Ishikawa (cell line): ENCODE data around the gene AATK.

ENCODE experiments used
- CEBPB ChIP-seq: IDR thresholded peaks from 2 replicates; pipeline ENCODE4 v1.6.1; 2012
- CREB1 ChIP-seq: IDR thresholded peaks from 2 replicates; pipeline ENCODE4 v1.6.1; 2012; ENCODE audit warnings: low read depth
- EGR1 ChIP-seq: IDR thresholded peaks from 2 replicates; pipeline ENCODE4 v1.6.1; 2012
- EP300 ChIP-seq: IDR thresholded peaks from 2 replicates; pipeline ENCODE4 v1.6.1; 2012; ENCODE audit warnings: borderline replicate concordance
- FOXM1 ChIP-seq: IDR thresholded peaks from 2 replicates; pipeline ENCODE4 v1.6.1; 2012; ENCODE audit warnings: low read depth, borderline replicate concordance
- NFIC ChIP-seq: IDR thresholded peaks from 2 replicates; pipeline ENCODE4 v1.6.1; 2012
- RAD21 ChIP-seq: IDR thresholded peaks from 2 replicates; pipeline ENCODE4 v1.6.1; 2012; ENCODE audit warnings: low read depth
- TAF1 ChIP-seq: IDR thresholded peaks from 2 replicates; pipeline ENCODE4 v1.6.1; 2012; ENCODE audit warnings: low read depth, mild to moderate bottlenecking
- TCF12 ChIP-seq: IDR thresholded peaks from 2 replicates; pipeline ENCODE4 v1.6.1; 2012; ENCODE audit warnings: low read depth
- TEAD4 ChIP-seq: IDR thresholded peaks from 2 replicates; pipeline ENCODE4 v1.6.1; 2012
- YY1 ChIP-seq: IDR thresholded peaks from 2 replicates; pipeline ENCODE4 v1.6.1; 2012; ENCODE audit warnings: low read depth
- ZBTB7A ChIP-seq: IDR thresholded peaks from 2 replicates; pipeline ENCODE4 v1.6.1; 2012; ENCODE audit warnings: low read depth
- TF ChIP-seq, protein P1 (sequence below): IDR thresholded peaks from 2 replicates; pipeline ENCODE4 v1.6.1; 2012
- TF ChIP-seq, protein P2 (sequence below): IDR thresholded peaks from 2 replicates; pipeline ENCODE4 v1.6.1; 2012
- TF ChIP-seq, protein P3 (sequence below): IDR thresholded peaks from 2 replicates; pipeline ENCODE4 v1.6.1; 2012; ENCODE audit warnings: low read depth, mild to moderate bottlenecking

Gene AATK

DNA sequence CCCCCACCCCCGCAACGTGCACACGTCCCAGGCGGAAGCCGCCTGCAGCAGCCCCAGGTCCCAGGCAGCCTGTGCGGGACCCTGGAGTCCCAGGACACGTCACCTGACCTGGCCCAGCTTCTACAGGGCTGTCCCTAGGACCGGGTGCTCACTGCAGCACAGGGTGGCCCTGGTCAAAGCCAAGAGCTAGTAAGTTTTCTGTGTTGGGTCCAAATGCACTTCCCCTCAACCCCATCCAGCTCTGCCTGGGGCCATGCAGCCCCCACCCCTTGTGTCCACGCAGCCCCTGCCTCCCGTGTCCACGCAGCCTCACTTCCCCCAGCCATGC lies 22.9 kb downstream of the AATK start:
- no peak for TF ChIP-seq TCF12
- no peak for TF ChIP-seq CEBPB
- TF ChIP-seq, protein P1, sequence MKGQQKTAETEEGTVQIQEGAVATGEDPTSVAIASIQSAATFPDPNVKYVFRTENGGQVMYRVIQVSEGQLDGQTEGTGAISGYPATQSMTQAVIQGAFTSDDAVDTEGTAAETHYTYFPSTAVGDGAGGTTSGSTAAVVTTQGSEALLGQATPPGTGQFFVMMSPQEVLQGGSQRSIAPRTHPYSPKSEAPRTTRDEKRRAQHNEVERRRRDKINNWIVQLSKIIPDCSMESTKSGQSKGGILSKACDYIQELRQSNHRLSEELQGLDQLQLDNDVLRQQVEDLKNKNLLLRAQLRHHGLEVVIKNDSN = peak; percentile 10; the same call in 1 of the 2 replicates
- TF ChIP-seq, protein P2, sequence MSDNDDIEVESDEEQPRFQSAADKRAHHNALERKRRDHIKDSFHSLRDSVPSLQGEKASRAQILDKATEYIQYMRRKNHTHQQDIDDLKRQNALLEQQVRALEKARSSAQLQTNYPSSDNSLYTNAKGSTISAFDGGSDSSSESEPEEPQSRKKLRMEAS = 0 out of 2 replicates have a peak, but pooled peaks have one; percentile 2
- no peak for TF ChIP-seq EP300

DNA sequence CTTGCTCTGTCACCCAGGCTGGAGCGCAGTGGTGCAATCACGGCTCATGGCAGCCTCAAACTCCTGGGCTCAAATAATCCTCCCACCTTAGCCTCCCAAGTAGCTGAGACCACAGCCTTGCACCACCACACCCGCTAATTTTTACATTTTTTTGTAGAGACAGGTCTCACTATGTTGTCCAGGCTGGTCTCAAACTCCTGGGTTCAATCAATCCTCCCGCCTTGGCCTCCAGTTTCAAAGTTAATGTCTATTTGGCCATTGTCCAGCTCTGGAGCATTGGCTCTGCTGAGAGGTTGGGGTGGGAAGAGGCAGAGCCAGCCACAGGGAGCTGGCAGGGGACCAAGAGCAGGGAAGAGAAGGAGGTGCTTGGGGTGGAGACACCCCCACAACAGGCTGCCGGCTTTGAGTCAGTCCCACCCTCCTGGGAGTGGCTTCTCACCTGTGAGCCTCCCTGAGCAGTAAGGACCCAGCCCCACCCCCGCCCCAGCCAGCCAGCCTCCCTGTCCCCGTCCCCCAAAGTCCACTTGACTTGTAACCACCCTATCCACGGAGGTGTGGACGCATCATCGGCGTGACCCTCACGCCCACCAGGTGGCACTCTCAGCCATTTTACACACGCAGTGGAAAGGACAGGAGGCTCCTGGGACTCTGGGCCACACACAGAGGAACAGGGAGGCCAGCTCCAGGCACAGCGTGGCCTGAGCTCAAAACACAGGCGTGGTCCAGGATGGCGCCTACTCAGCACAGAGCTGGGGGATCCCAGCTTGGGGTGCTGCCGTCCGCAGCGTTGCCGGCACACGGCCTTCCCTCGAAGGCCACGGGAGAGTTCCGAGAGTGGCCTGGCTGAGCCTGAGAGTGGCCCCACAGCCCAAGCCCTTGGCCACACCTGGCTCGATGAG lies 23.5 kb downstream of the AATK start:
- TF ChIP-seq EGR1 (no peak), CEBPB (no peak), RAD21 (peak; percentile 65), ZBTB7A (0 out of 2 replicates have a peak, but pooled peaks have one; percentile 15), TCF12 (no peak), NFIC (peak; percentile 90), YY1 (no peak), TAF1 (no peak)
- TF ChIP-seq, protein P2 = peak; percentile 14; the same call in 1 of the 2 replicates
- TF ChIP-seq, protein P1 = no peak

DNA sequence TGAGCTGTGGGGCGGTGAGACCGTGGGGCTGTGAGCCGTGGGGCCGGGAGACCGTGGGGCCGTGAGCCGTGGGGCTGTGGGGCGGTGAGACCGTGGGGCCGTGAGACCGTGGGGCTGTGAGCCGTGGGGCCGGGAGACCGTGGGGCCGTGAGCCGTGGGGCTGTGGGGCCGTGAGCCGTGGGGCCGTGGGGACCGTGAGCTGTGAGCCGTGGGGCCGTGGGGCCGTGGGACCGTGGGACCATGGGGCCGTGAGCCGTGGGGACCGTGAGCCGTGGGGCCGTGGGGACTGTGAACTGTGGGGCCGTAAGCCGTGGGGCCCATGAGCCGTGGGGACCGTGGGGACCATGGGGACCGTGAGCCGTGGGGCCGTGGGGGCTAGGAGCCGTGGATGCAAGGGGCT lies 25.3 kb downstream of the AATK start:
- TF ChIP-seq ZBTB7A (no peak), YY1 (no peak), EP300 (no peak), TCF12 (no peak), CEBPB (no peak), TAF1 (no peak), NFIC (no peak), EGR1 (no peak), FOXM1 (no peak), TEAD4 (no peak), RAD21 (no peak), CREB1 (no peak)
- TF ChIP-seq, protein P2 = no peak
- TF ChIP-seq, protein P3, sequence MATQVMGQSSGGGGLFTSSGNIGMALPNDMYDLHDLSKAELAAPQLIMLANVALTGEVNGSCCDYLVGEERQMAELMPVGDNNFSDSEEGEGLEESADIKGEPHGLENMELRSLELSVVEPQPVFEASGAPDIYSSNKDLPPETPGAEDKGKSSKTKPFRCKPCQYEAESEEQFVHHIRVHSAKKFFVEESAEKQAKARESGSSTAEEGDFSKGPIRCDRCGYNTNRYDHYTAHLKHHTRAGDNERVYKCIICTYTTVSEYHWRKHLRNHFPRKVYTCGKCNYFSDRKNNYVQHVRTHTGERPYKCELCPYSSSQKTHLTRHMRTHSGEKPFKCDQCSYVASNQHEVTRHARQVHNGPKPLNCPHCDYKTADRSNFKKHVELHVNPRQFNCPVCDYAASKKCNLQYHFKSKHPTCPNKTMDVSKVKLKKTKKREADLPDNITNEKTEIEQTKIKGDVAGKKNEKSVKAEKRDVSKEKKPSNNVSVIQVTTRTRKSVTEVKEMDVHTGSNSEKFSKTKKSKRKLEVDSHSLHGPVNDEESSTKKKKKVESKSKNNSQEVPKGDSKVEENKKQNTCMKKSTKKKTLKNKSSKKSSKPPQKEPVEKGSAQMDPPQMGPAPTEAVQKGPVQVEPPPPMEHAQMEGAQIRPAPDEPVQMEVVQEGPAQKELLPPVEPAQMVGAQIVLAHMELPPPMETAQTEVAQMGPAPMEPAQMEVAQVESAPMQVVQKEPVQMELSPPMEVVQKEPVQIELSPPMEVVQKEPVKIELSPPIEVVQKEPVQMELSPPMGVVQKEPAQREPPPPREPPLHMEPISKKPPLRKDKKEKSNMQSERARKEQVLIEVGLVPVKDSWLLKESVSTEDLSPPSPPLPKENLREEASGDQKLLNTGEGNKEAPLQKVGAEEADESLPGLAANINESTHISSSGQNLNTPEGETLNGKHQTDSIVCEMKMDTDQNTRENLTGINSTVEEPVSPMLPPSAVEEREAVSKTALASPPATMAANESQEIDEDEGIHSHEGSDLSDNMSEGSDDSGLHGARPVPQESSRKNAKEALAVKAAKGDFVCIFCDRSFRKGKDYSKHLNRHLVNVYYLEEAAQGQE = no peak
- TF ChIP-seq, protein P1 = no peak

DNA sequence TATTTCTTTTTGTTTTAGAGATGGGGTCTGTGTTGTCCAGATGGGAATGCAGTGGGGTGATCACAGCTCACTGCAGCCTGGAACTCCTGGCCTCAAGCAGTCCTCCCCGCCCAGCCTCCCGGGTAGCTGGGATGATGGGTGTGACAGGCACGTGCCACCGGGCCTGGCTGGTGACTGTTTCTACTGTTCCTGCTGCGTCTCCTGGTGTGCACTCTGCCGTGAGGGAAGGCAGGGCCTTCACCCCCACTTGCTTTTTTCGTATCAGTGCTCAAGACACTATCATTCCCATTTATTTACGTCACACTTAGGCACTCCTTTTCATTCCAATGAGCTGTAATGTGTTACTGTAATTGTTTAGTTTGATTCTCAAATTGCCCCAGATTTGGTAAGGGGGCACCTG lies 26.0 kb downstream of the AATK start:
- TF ChIP-seq, protein P1 = peak; percentile 71
- TF ChIP-seq, protein P3 = no peak
- peak; percentile 46; the same call in 1 of the 2 replicates for TF ChIP-seq TEAD4
- TF ChIP-seq, protein P2 = peak; percentile 94
- TF ChIP-seq NFIC = peak; percentile 38; the same call in 1 of the 2 replicates
- TF ChIP-seq CEBPB = no peak
- 0 out of 2 replicates have a peak, but pooled peaks have one; percentile 21 for TF ChIP-seq EP300
- TF ChIP-seq TCF12 = 0 out of 2 replicates have a peak, but pooled peaks have one; percentile 19
- TF ChIP-seq YY1 = no peak
